ENCODE measurements around the gene MAGI1. TPM values are rescaled to one million over a fixed set of nuclear protein-coding genes. Genes with fewer than 3 reads are reported as not detected.

Gene MAGI1
- polyA plus RNA-seq, 2 donors: 6.0 to 10.6 TPM

- 85 to 88% methylated on average over 5 of the region's 5 CpGs for WGBS, 2 donors
- H3K27ac ChIP-seq (ENCODE audit: low read depth in 2 of 2, low read length in 1 of 2): no peak overlapping the region
- H3K4me1 ChIP-seq (ENCODE audit: control insufficient read depth in 2 of 2, insufficient read depth in 2 of 2, low read length in 1 of 2): no peaks in the 10 kb centered on the region
- peaks cover 0 to 6% of the 10 kb centered on the region in 2 donors for H3K36me3 ChIP-seq (ENCODE audit: control insufficient read depth in 2 of 2, insufficient read depth in 2 of 2, low read length in 1 of 2)
- no peak overlapping the region for H3K4me3 ChIP-seq (ENCODE audit: low read depth in 1 of 2, low read length in 2 of 2)
- H3K27me3 ChIP-seq (ENCODE audit: control insufficient read depth in 1 of 2, insufficient read depth in 2 of 2, low read length in 2 of 2): no peaks in the 10 kb centered on the region
- no peaks in the 10 kb centered on the region for H3K9me3 ChIP-seq (ENCODE audit: control insufficient read depth in 2 of 2, insufficient read depth in 1 of 2, low read depth in 1 of 2, low read length in 1 of 2)
Measured at GRCh38 chr3:65391068-65391467, 647.6 kb downstream of the MAGI1 start.

- Histone ChIP-seq H3K36me3 (ENCODE audit: control insufficient read depth in 2 of 2, insufficient read depth in 2 of 2, low read length in 1 of 2) (peaks cover 5 to 7% of the 10 kb centered on the region in 2 donors), H3K27me3 (ENCODE audit: control insufficient read depth in 1 of 2, insufficient read depth in 2 of 2, low read length in 2 of 2) (no peaks in the 10 kb centered on the region), H3K9me3 (ENCODE audit: control insufficient read depth in 2 of 2, insufficient read depth in 1 of 2, low read depth in 1 of 2, low read length in 1 of 2) (no peaks in the 10 kb centered on the region), H3K27ac (ENCODE audit: low read depth in 2 of 2, low read length in 1 of 2) (no peak overlapping the region), H3K4me1 (ENCODE audit: control insufficient read depth in 2 of 2, insufficient read depth in 2 of 2, low read length in 1 of 2) (no peaks in the 10 kb centered on the region), H3K4me3 (ENCODE audit: low read depth in 1 of 2, low read length in 2 of 2) (no peak overlapping the region)
- 90 to 93% methylated on average over 4 of the region's 4 CpGs for WGBS, 2 donors
Measured at GRCh38 chr3:65385805-65386204, 652.9 kb downstream of the MAGI1 start.

GRCh38 chr3:65381496-65382010, 657.2 kb downstream of the MAGI1 start:
- Histone ChIP-seq H3K36me3 (ENCODE audit: control insufficient read depth in 2 of 2, insufficient read depth in 2 of 2, low read length in 1 of 2) (peaks cover 3 to 14% of the 10 kb centered on the region in 2 donors), H3K4me1 (ENCODE audit: control insufficient read depth in 2 of 2, insufficient read depth in 2 of 2, low read length in 1 of 2) (no peaks in the 10 kb centered on the region), H3K27ac (ENCODE audit: low read depth in 2 of 2, low read length in 1 of 2) (no peak overlapping the region), H3K9me3 (ENCODE audit: control insufficient read depth in 2 of 2, insufficient read depth in 1 of 2, low read depth in 1 of 2, low read length in 1 of 2) (peaks cover 0 to 4% of the 10 kb centered on the region in 2 donors), H3K4me3 (ENCODE audit: low read depth in 1 of 2, low read length in 2 of 2) (no peak overlapping the region), H3K27me3 (ENCODE audit: control insufficient read depth in 1 of 2, insufficient read depth in 2 of 2, low read length in 2 of 2) (no peaks in the 10 kb centered on the region)
- 89 to 90% methylated on average over 10 of the region's 10 CpGs for WGBS, 2 donors

GRCh38 chr3:65379223-65379622, 659.5 kb downstream of the MAGI1 start:
- Histone ChIP-seq H3K36me3 (ENCODE audit: control insufficient read depth in 2 of 2, insufficient read depth in 2 of 2, low read length in 1 of 2) (peaks cover 0 to 14% of the 10 kb centered on the region in 2 donors), H3K27me3 (ENCODE audit: control insufficient read depth in 1 of 2, insufficient read depth in 2 of 2, low read length in 2 of 2) (no peaks in the 10 kb centered on the region), H3K9me3 (ENCODE audit: control insufficient read depth in 2 of 2, insufficient read depth in 1 of 2, low read depth in 1 of 2, low read length in 1 of 2) (peaks cover 0 to 4% of the 10 kb centered on the region in 2 donors), H3K27ac (ENCODE audit: low read depth in 2 of 2, low read length in 1 of 2) (no peak overlapping the region), H3K4me1 (ENCODE audit: control insufficient read depth in 2 of 2, insufficient read depth in 2 of 2, low read length in 1 of 2) (no peaks in the 10 kb centered on the region), H3K4me3 (ENCODE audit: low read depth in 1 of 2, low read length in 2 of 2) (no peak overlapping the region)
- WGBS, 2 donors: 98% methylated on average over 35 of the region's 35 CpGs

- Histone ChIP-seq H3K27ac (ENCODE audit: low read depth in 2 of 2, low read length in 1 of 2) (no peak overlapping the region), H3K4me1 (ENCODE audit: control insufficient read depth in 2 of 2, insufficient read depth in 2 of 2, low read length in 1 of 2) (no peaks in the 10 kb centered on the region), H3K4me3 (ENCODE audit: low read depth in 1 of 2, low read length in 2 of 2) (no peak overlapping the region), H3K9me3 (ENCODE audit: control insufficient read depth in 2 of 2, insufficient read depth in 1 of 2, low read depth in 1 of 2, low read length in 1 of 2) (peaks cover 0 to 4% of the 10 kb centered on the region in 2 donors), H3K27me3 (ENCODE audit: control insufficient read depth in 1 of 2, insufficient read depth in 2 of 2, low read length in 2 of 2) (no peaks in the 10 kb centered on the region), H3K36me3 (ENCODE audit: control insufficient read depth in 2 of 2, insufficient read depth in 2 of 2, low read length in 1 of 2) (peaks cover 0 to 14% of the 10 kb centered on the region in 2 donors)
- 85 to 86% methylated on average over 2 of the region's 2 CpGs for WGBS, 2 donors
Measured at GRCh38 chr3:65377637-65378036, 661.1 kb downstream of the MAGI1 start.

GRCh38 chr3:65376426-65376825, 662.3 kb downstream of the MAGI1 start:
- no peak overlapping the region for H3K4me3 ChIP-seq (ENCODE audit: low read depth in 1 of 2, low read length in 2 of 2)
- H3K4me1 ChIP-seq (ENCODE audit: control insufficient read depth in 2 of 2, insufficient read depth in 2 of 2, low read length in 1 of 2): no peaks in the 10 kb centered on the region
- H3K27ac ChIP-seq (ENCODE audit: low read depth in 2 of 2, low read length in 1 of 2): no peak overlapping the region
- WGBS, 2 donors: 84 to 92% methylated on average over 2 of the region's 2 CpGs
- no peaks in the 10 kb centered on the region for H3K27me3 ChIP-seq (ENCODE audit: control insufficient read depth in 1 of 2, insufficient read depth in 2 of 2, low read length in 2 of 2)
- peaks cover 0 to 4% of the 10 kb centered on the region in 2 donors for H3K9me3 ChIP-seq (ENCODE audit: control insufficient read depth in 2 of 2, insufficient read depth in 1 of 2, low read depth in 1 of 2, low read length in 1 of 2)
- H3K36me3 ChIP-seq (ENCODE audit: control insufficient read depth in 2 of 2, insufficient read depth in 2 of 2, low read length in 1 of 2): peaks cover 0 to 10% of the 10 kb centered on the region in 2 donors

- Histone ChIP-seq H3K27ac (ENCODE audit: low read depth in 2 of 2, low read length in 1 of 2) (no peak overlapping the region), H3K36me3 (ENCODE audit: control insufficient read depth in 2 of 2, insufficient read depth in 2 of 2, low read length in 1 of 2) (no peaks in the 10 kb centered on the region), H3K27me3 (ENCODE audit: control insufficient read depth in 1 of 2, insufficient read depth in 2 of 2, low read length in 2 of 2) (no peaks in the 10 kb centered on the region), H3K9me3 (ENCODE audit: control insufficient read depth in 2 of 2, insufficient read depth in 1 of 2, low read depth in 1 of 2, low read length in 1 of 2) (no peaks in the 10 kb centered on the region), H3K4me3 (ENCODE audit: low read depth in 1 of 2, low read length in 2 of 2) (no peak overlapping the region), H3K4me1 (ENCODE audit: control insufficient read depth in 2 of 2, insufficient read depth in 2 of 2, low read length in 1 of 2) (no peaks in the 10 kb centered on the region)
- WGBS, 2 donors: 54 to 72% methylated on average over 4 of the region's 4 CpGs
Measured at GRCh38 chr3:65371053-65371452, 667.7 kb downstream of the MAGI1 start.

- no peaks in the 10 kb centered on the region for H3K9me3 ChIP-seq (ENCODE audit: control insufficient read depth in 2 of 2, insufficient read depth in 1 of 2, low read depth in 1 of 2, low read length in 1 of 2)
- no peaks in the 10 kb centered on the region for H3K4me1 ChIP-seq (ENCODE audit: control insufficient read depth in 2 of 2, insufficient read depth in 2 of 2, low read length in 1 of 2)
- H3K4me3 ChIP-seq (ENCODE audit: low read depth in 1 of 2, low read length in 2 of 2): no peak overlapping the region
- no peak overlapping the region for H3K27ac ChIP-seq (ENCODE audit: low read depth in 2 of 2, low read length in 1 of 2)
- H3K36me3 ChIP-seq (ENCODE audit: control insufficient read depth in 2 of 2, insufficient read depth in 2 of 2, low read length in 1 of 2): no peaks in the 10 kb centered on the region
- H3K27me3 ChIP-seq (ENCODE audit: control insufficient read depth in 1 of 2, insufficient read depth in 2 of 2, low read length in 2 of 2): no peaks in the 10 kb centered on the region
Measured at GRCh38 chr3:65368866-65369265, 669.9 kb downstream of the MAGI1 start.

- no peak overlapping the region for H3K27ac ChIP-seq (ENCODE audit: low read depth in 2 of 2, low read length in 1 of 2)
- H3K36me3 ChIP-seq (ENCODE audit: control insufficient read depth in 2 of 2, insufficient read depth in 2 of 2, low read length in 1 of 2): peaks cover 0 to 3% of the 10 kb centered on the region in 2 donors
- H3K4me1 ChIP-seq (ENCODE audit: control insufficient read depth in 2 of 2, insufficient read depth in 2 of 2, low read length in 1 of 2): no peaks in the 10 kb centered on the region
- H3K4me3 ChIP-seq (ENCODE audit: low read depth in 1 of 2, low read length in 2 of 2): no peak overlapping the region
- H3K27me3 ChIP-seq (ENCODE audit: control insufficient read depth in 1 of 2, insufficient read depth in 2 of 2, low read length in 2 of 2): no peaks in the 10 kb centered on the region
- no peaks in the 10 kb centered on the region for H3K9me3 ChIP-seq (ENCODE audit: control insufficient read depth in 2 of 2, insufficient read depth in 1 of 2, low read depth in 1 of 2, low read length in 1 of 2)
- 90 to 95% methylated on average over 1 of the region's 1 CpG for WGBS, 2 donors
Measured at GRCh38 chr3:65362688-65363087, 676.0 kb downstream of the MAGI1 start.

GRCh38 chr3:65361448-65361847, 677.3 kb downstream of the MAGI1 start:
- Histone ChIP-seq H3K27ac (ENCODE audit: low read depth in 2 of 2, low read length in 1 of 2) (no peak overlapping the region), H3K4me1 (ENCODE audit: control insufficient read depth in 2 of 2, insufficient read depth in 2 of 2, low read length in 1 of 2) (no peaks in the 10 kb centered on the region), H3K4me3 (ENCODE audit: low read depth in 1 of 2, low read length in 2 of 2) (no peak overlapping the region), H3K27me3 (ENCODE audit: control insufficient read depth in 1 of 2, insufficient read depth in 2 of 2, low read length in 2 of 2) (no peaks in the 10 kb centered on the region), H3K9me3 (ENCODE audit: control insufficient read depth in 2 of 2, insufficient read depth in 1 of 2, low read depth in 1 of 2, low read length in 1 of 2) (no peaks in the 10 kb centered on the region), H3K36me3 (ENCODE audit: control insufficient read depth in 2 of 2, insufficient read depth in 2 of 2, low read length in 1 of 2) (peaks cover 3% of the 10 kb centered on the region in 2 donors)
- WGBS, 2 donors: 85 to 91% methylated on average over 2 of the region's 2 CpGs
